ENCODE data around the gene KRTAP10-3.

- TF ChIP-seq CTCF (IDR thresholded peaks at IDR 0.05) (no peak), POLR2AphosphoS5 (IDR thresholded peaks at IDR 0.05) (no peak), POLR2A (IDR thresholded peaks at IDR 0.05) (no peak)
Observed at GRCh38 chr21:44517175-44517899, 41.3 kb downstream of the KRTAP10-3 start.

Measured in breast epithelium (tissue), 3 donors.